Measurements from ENCODE around the gene EIF2B2. TPM values are rescaled to one million over a fixed set of nuclear protein-coding genes. Genes with fewer than 3 reads are reported as not detected.
A peak's percentile ranks its signal among the peaks of the same experiment; 100 is the strongest.

Gene EIF2B2
- total RNA-seq, 4 donors from 2014 or later: 23.3 to 58.0 (median 45.9) TPM

- H3K9me3 ChIP-seq: no peaks in the 10 kb centered on the region
- H3K36me3 ChIP-seq: peaks cover 0 to under 1% (median 0%) of the 10 kb centered on the region in 4 donors
- H3K27me3 ChIP-seq: no peaks in the 10 kb centered on the region
- peaks cover 31 to 79% (median 72%) of the 10 kb centered on the region in 4 donors for H3K4me1 ChIP-seq
- WGBS: 87% methylated on average over 4 of the region's 4 CpGs
- intact Hi-C loops (cut with DNase I): no loop called here
- no peak for DNase-seq (ENCODE audit: extremely low spot score)
- no peak overlapping the region for H3K27ac ChIP-seq (replicated peaks in 1 of 4)
- TF ChIP-seq, protein P1, sequence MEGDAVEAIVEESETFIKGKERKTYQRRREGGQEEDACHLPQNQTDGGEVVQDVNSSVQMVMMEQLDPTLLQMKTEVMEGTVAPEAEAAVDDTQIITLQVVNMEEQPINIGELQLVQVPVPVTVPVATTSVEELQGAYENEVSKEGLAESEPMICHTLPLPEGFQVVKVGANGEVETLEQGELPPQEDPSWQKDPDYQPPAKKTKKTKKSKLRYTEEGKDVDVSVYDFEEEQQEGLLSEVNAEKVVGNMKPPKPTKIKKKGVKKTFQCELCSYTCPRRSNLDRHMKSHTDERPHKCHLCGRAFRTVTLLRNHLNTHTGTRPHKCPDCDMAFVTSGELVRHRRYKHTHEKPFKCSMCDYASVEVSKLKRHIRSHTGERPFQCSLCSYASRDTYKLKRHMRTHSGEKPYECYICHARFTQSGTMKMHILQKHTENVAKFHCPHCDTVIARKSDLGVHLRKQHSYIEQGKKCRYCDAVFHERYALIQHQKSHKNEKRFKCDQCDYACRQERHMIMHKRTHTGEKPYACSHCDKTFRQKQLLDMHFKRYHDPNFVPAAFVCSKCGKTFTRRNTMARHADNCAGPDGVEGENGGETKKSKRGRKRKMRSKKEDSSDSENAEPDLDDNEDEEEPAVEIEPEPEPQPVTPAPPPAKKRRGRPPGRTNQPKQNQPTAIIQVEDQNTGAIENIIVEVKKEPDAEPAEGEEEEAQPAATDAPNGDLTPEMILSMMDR (IDR thresholded peaks at IDR 0.05): no peak
- TF ChIP-seq EP300 (IDR thresholded peaks at IDR 0.05) (no peak), POLR2AphosphoS5 (IDR thresholded peaks at IDR 0.05) (no peak), POLR2A (IDR thresholded peaks at IDR 0.05; ENCODE audit: low read depth) (no peak)
- no peak overlapping the region for H3K4me3 ChIP-seq
These were observed 44.8 kb downstream of the EIF2B2 start for GRCh38 chr14:75047506-75047905.

DNA sequence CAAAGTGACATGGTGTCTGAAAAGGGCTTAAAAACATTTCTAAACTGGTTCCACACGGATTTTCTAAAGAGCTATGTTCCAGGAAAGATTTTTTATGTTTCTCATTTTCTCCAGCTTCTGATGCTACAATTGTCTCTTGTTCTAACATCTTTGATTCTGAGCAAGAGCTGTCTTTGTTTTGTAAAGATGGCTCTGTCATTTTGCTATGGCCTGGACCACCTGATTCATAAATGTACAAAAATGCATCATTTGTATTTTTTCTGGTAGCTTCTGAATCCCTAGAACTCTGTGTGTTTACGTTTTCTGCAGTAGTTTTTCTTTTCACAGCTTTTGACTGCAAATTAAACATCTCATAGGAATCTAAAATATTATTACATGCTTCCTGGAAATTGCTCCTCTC lies 45.4 kb downstream of the EIF2B2 start:
- Histone ChIP-seq H3K4me1 (peaks cover 31 to 79% (median 70%) of the 10 kb centered on the region in 4 donors), H3K36me3 (no peaks in the 10 kb centered on the region), H3K4me3 (no peak overlapping the region), H3K27ac (replicated peaks in 1 of 4) (peak overlapping the region in 2 of 4 donors; percentile 54 to 93), H3K27me3 (no peaks in the 10 kb centered on the region), H3K9me3 (no peaks in the 10 kb centered on the region)
- TF ChIP-seq POLR2AphosphoS5 (IDR thresholded peaks at IDR 0.05) (no peak), POLR2A (IDR thresholded peaks at IDR 0.05; ENCODE audit: low read depth) (no peak), EP300 (IDR thresholded peaks at IDR 0.05) (no peak)
- TF ChIP-seq, protein P1 (IDR thresholded peaks at IDR 0.05): no peak
- DNase-seq (ENCODE audit: extremely low spot score): no peak
- intact Hi-C loops (cut with DNase I): no loop called here
- 87% methylated on average over 2 of the region's 2 CpGs for WGBS

DNA sequence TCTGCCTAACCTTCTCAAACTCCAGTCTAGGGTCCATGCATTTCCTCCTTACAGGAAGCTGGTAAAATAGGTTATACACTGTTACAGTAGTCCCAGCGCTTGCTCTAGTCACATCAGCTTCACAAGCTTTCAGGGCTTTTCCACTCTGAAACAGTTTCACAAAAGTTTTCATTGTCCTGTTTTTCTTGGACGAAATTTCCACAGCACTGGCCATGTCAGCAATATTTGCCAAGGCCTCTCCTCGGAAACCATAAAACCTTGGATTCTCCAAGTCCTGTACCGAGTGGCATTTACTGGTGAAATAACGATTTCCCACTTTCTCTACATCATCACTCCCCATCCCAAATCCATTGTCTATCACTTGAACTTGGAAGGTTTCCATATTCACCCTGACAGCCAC lies 46.4 kb downstream of the EIF2B2 start:
- peaks cover 31 to 74% (median 62%) of the 10 kb centered on the region in 4 donors for H3K4me1 ChIP-seq
- H3K9me3 ChIP-seq: no peaks in the 10 kb centered on the region
- H3K36me3 ChIP-seq: no peaks in the 10 kb centered on the region
- no peak for DNase-seq (ENCODE audit: extremely low spot score)
- H3K4me3 ChIP-seq: peak overlapping the region in 1 of 4 donors; percentile 25
- H3K27me3 ChIP-seq: no peaks in the 10 kb centered on the region
- intact Hi-C loops (cut with DNase I): no loop called here
- WGBS: 59% methylated on average over 5 of the region's 5 CpGs
- TF ChIP-seq EP300 (IDR thresholded peaks at IDR 0.05) (no peak), POLR2A (IDR thresholded peaks at IDR 0.05; ENCODE audit: low read depth) (no peak), POLR2AphosphoS5 (IDR thresholded peaks at IDR 0.05) (no peak)
- TF ChIP-seq, protein P1 (IDR thresholded peaks at IDR 0.05): no peak
- H3K27ac ChIP-seq (replicated peaks in 1 of 4): peak overlapping the region; percentile 54 to 93 (median 90)

DNA sequence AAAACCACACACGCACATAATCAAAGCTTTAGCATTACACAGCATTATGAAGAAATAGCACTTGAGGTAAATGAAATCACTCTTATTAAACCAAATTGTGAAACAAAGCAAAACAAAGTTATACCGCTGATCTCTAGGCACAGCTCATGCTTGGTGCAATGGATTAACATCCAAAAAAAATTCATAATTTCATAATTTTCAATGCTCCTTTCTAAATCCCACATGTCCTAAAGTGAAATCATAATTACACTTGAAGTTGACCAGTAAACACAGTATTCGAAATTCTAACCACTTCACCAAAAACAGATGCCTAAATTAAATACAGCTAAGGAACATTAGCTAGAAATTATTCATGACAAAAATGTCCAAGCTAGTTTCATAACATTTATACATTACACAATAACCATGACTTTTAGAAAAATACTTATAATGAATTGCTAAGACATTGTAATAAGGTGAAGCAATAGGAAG lies 47.0 kb downstream of the EIF2B2 start:
- Histone ChIP-seq H3K9me3 (no peaks in the 10 kb centered on the region), H3K4me1 (peaks cover 28 to 68% (median 55%) of the 10 kb centered on the region in 4 donors), H3K27me3 (no peaks in the 10 kb centered on the region), H3K36me3 (no peaks in the 10 kb centered on the region), H3K4me3 (peak overlapping the region in 2 of 4 donors; percentile 68 to 73), H3K27ac (replicated peaks in 1 of 4) (peak overlapping the region; percentile 88 to 93 (median 91))
- DNase-seq (ENCODE audit: extremely low spot score): no peak
- WGBS: 75% methylated on average over 3 of the region's 3 CpGs
- TF ChIP-seq EP300 (IDR thresholded peaks at IDR 0.05) (no peak), POLR2AphosphoS5 (IDR thresholded peaks at IDR 0.05) (peak in 1 of 2 donors; percentile 26), POLR2A (IDR thresholded peaks at IDR 0.05; ENCODE audit: low read depth) (no peak)
- TF ChIP-seq, protein P1 (IDR thresholded peaks at IDR 0.05): no peak
- intact Hi-C loops (cut with DNase I): no loop called here
